T-helper 1 cell treated with Interleukin-12 subunit alpha and Interleukin-12 subunit beta and Interleukin-4 antibody, amounts not matched to agents 30 μg/mL and 1 μg/mL, for 36 hours (primary cell): ENCODE measurements around the gene CTSG.
A peak's percentile ranks its signal among the peaks of the same experiment; 100 is the strongest.
"Not testable (repeated sequence)": the region's sequence is repeated elsewhere in the genome, so short reads cannot be mapped to it uniquely, and the experiment has no call there.

Experiments used
- H3K27ac Mint-ChIP-seq: one replicate; pipeline ENCODE4 v1.8.0; 2021; ENCODE audit warnings: mild to moderate bottlenecking, mixed read lengths
- H3K27me3 Mint-ChIP-seq: one replicate; pipeline ENCODE4 v1.8.0; 2021; ENCODE audit warnings: low read depth, mixed read lengths
- H3K36me3 Mint-ChIP-seq: one replicate; pipeline ENCODE4 v1.8.0; 2021; ENCODE audit warnings: low read depth, mixed read lengths
- H3K4me1 Mint-ChIP-seq: one replicate; pipeline ENCODE4 v1.8.0; 2021; ENCODE audit warnings: low read depth, mixed read lengths
- H3K4me3 Mint-ChIP-seq: one replicate; pipeline ENCODE4 v1.8.0; 2021; ENCODE audit warnings: mild to moderate bottlenecking, moderate library complexity, mixed read lengths
- H3K9me3 Mint-ChIP-seq: one replicate; pipeline ENCODE4 v1.8.0; 2021; ENCODE audit warnings: mixed read lengths

Gene CTSG, protein sequence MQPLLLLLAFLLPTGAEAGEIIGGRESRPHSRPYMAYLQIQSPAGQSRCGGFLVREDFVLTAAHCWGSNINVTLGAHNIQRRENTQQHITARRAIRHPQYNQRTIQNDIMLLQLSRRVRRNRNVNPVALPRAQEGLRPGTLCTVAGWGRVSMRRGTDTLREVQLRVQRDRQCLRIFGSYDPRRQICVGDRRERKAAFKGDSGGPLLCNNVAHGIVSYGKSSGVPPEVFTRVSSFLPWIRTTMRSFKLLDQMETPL

DNA sequence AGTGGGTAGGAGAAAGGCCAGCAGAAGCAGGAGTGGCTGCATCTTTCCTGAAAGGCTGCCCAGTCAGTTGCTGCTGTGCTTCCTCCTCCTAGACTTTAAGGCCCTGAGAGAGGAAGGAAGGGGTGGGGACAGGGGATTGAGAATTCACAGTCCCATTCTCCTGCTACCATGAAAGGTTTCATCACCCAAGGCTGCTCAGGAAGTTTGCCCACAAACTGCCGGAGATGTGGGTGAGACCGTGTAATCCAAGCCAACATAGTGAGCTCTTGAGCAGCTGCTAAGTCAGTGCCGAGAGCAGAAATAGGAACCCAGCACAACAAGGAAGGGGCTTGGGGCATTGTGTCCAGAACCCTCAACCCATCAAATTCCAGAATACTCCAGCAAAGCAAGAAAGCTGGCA lies at the start of gene CTSG:
Gene CTSG (minus strand): TSS at position 69 of the 400 bp plus-strand sequence. CDS start 27 bp downstream, at position 42.
- Mint-ChIP-seq H3K36me3 (no peaks in the 10 kb centered on the region), H3K27ac (no peak within 1 kb of the TSS), H3K9me3 (no peaks in the 10 kb centered on the region), H3K27me3 (no peaks in the 10 kb centered on the region), H3K4me1 (no peaks in the 10 kb centered on the region), H3K4me3 (no peak within 1 kb of the TSS)

DNA sequence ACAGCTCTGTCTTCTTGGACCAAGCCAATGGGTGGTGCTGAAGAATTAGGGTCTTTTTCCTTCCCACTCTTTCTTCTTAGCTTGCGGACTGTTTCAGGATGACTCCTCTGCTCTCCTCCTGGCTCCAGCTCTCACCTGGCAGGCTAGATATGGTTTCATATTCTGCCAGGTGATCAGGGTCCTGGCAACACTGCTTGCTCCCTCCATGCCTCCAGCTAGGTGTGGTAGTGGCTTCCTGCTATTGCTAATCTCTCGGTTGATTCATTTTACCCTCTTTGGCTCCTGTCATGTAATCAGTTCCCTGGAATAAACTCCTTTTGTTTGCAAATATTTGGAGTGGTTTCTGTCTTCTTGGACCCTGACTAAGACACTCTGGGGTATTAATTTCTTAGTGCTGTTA lies 37.7 kb upstream of the CTSG start:
- H3K27ac Mint-ChIP-seq = no peak overlapping the region
- H3K4me3 Mint-ChIP-seq = no peak overlapping the region
- H3K27me3 Mint-ChIP-seq = no peaks in the 10 kb centered on the region
- H3K9me3 Mint-ChIP-seq = peaks cover 9% of the 10 kb centered on the region
- peaks cover 42% of the 10 kb centered on the region for H3K4me1 Mint-ChIP-seq
- H3K36me3 Mint-ChIP-seq = peaks cover 3% of the 10 kb centered on the region

DNA sequence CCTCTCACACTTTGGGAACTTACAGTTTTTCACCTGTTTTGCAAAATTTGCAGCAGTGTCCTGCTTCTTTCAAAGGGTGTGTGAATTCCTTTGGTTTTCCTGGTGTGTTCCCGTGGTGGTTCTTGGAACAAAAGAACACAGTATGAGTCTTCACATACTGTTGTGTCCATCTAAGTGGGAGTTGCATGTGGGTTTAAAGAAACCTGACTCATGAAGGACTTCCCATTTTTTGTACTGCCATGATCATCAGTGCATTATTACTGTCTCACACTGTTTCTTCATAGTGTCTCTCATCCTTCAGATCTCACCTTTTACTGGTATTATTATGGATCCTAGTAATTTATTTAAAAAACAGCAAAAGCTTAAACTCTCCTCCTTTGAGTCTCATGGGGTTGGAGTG lies 37.2 kb upstream of the CTSG start:
- Mint-ChIP-seq H3K4me1 (peaks cover 47% of the 10 kb centered on the region), H3K27ac (no peak overlapping the region), H3K27me3 (no peaks in the 10 kb centered on the region), H3K9me3 (peaks cover 4% of the 10 kb centered on the region), H3K4me3 (no peak overlapping the region), H3K36me3 (peaks cover 3% of the 10 kb centered on the region)

DNA sequence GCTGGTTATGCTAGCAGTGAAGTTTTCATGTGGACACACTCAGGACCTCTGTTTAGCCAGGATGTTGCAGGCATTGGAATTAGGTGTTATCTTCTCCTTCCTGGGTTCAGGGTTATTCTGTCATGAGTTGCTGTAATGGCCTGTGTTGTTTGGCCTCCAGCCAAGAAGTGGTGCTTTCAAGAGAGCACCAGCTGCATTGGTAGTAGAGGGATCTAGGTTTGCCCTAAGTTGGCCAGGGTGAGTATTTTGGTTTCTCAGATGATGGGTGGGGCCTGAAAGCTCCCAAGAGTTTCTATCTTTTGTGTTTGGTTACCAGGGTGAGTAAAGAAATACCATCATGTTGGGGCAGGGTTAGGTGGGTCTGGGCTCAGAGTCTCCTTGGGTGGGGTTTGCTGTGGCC lies 36.1 kb upstream of the CTSG start:
- no peak overlapping the region for H3K4me3 Mint-ChIP-seq
- H3K9me3 Mint-ChIP-seq = no peaks in the 10 kb centered on the region
- peaks cover 2% of the 10 kb centered on the region for H3K36me3 Mint-ChIP-seq
- no peak overlapping the region for H3K27ac Mint-ChIP-seq
- no peaks in the 10 kb centered on the region for H3K27me3 Mint-ChIP-seq
- peaks cover 58% of the 10 kb centered on the region for H3K4me1 Mint-ChIP-seq

DNA sequence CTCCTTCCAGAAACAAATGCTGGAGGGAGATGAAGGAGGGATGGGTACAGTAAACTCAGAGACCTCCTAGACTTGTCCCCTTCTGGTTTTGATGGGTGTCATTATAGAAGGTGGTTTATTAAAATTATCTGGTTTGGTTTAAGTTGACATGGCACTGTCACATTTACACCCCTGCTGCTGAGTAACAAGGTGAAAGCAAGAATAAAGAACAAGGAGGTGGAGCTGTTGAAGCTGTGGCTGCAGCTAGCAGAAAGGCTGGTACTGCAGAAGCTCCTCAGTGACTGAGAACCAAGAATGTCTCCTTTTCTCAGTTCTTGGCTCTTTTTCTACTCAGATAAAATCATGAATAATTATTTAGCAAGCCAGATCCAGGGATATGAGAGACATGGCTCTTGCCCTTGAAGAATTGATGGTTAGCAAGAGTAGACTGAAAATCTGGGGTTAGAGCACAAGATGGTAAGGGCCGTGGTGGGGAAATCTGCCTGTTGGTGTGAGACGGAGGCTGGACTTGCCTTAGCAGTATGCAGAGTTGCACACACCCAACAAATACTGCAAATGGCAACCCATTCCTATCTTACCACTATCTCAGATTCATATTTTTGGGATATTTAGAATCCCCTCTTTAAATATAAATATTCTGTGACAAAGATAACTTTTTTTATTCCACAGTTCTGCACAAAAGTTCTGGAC lies 33.8 kb upstream of the CTSG start, which contains the start of gene GZMH:
Gene GZMH (minus strand): TSS at position 31 of the 690 bp plus-strand sequence. CDS start 72 bp downstream, outside the sequence.
- Mint-ChIP-seq H3K4me3 (peak within 1 kb of the TSS; percentile 44), H3K27ac (peak within 1 kb of the TSS; percentile 83), H3K36me3 (no peaks in the 10 kb centered on the region), H3K4me1 (peaks cover 73% of the 10 kb centered on the region), H3K27me3 (no peaks in the 10 kb centered on the region), H3K9me3 (no peaks in the 10 kb centered on the region)

DNA sequence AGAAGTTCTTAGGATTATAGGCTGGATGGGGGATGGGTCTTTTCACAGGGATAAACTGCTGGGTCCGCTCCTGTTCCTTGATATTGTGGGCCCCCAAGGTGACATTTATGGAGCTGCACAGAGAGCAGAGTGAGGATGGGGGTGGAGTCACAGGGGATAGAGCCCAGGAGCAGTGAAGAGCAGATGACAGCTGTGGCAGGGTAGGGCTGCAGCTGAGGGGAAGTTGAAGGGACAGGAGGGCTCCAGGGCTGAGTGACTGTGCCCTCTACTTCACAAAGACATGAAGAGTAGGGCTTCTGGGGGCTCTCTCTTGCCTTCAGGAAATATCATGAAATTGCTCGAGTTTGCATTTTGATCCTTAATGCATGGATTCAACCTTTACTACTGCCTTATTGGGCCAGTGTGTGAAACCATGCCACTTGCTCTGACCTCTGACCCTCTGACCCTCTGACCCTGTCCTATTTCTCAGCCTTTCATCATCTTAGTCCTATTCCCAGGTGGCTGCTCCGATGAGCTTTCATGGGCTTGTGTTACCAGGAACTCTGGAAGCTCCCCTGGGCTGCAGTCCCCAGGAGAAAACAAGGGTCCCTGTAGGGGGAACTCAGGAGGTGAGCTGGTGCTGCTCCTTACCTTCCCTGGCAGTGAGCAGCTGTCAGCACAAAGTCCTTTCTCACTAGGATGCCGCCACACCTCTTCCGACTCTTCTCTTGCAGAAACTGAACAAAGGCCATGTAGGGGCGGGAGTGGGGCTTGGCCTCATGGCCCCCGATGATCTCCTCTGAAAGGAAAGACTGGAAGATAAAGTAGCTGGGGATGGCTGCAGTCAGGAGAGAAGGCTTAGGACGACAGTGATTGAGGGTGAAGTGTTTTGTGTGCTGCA lies 31.8 kb upstream of the CTSG start:
- H3K9me3 Mint-ChIP-seq = no peaks in the 10 kb centered on the region
- H3K4me3 Mint-ChIP-seq = peak overlapping the region; percentile 67
- H3K36me3 Mint-ChIP-seq = no peaks in the 10 kb centered on the region
- no peaks in the 10 kb centered on the region for H3K27me3 Mint-ChIP-seq
- peaks cover 65% of the 10 kb centered on the region for H3K4me1 Mint-ChIP-seq
- H3K27ac Mint-ChIP-seq = peak overlapping the region; percentile 95

DNA sequence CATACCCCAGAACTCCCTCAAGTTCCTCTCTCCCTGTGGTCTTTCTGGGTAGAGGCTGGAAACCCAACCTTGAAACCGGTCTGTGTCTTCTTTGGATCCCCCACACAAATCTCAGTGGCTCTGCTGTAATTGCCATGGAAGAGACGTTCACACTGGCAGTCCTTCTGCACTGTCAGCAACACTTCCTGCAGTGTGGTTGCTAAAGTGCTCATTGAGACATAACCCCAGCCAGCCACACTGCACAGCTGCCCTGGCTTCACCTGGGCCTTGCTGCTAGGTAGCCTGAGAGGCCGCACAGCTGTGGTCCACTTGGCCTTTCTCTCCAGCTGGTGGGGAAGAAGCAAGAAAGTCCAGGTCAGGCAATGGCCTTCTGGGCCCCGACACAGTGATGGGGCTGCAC lies 31.0 kb upstream of the CTSG start:
- peak overlapping the region; percentile 95 for H3K27ac Mint-ChIP-seq
- H3K4me1 Mint-ChIP-seq = peaks cover 57% of the 10 kb centered on the region
- H3K36me3 Mint-ChIP-seq = no peaks in the 10 kb centered on the region
- no peaks in the 10 kb centered on the region for H3K27me3 Mint-ChIP-seq
- H3K9me3 Mint-ChIP-seq = no peaks in the 10 kb centered on the region
- peak overlapping the region; percentile 67 for H3K4me3 Mint-ChIP-seq

DNA sequence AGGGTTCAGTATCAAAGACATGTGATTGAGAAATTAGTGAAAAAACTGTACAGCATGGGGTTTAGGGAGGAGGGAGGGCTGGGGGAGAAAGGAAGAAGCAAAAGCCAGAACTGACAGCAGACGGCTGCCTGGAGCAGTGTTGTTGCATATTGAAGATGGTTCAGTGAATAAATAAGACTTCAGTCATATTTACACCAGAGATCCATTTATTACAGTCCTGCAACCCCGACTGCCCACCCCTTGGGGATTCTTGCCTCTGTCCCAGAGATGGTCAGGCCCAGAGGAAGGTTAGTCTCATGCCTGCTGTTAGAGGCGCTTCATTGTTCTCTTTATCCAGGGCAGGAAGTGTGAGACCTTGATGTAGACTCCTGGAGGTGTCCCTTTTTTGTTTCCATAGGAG lies 30.2 kb upstream of the CTSG start:
- no peaks in the 10 kb centered on the region for H3K9me3 Mint-ChIP-seq
- H3K4me1 Mint-ChIP-seq = peaks cover 51% of the 10 kb centered on the region
- H3K36me3 Mint-ChIP-seq = no peaks in the 10 kb centered on the region
- H3K27ac Mint-ChIP-seq = peak overlapping the region; percentile 95
- peak overlapping the region; percentile 77 for H3K4me3 Mint-ChIP-seq
- no peaks in the 10 kb centered on the region for H3K27me3 Mint-ChIP-seq

DNA sequence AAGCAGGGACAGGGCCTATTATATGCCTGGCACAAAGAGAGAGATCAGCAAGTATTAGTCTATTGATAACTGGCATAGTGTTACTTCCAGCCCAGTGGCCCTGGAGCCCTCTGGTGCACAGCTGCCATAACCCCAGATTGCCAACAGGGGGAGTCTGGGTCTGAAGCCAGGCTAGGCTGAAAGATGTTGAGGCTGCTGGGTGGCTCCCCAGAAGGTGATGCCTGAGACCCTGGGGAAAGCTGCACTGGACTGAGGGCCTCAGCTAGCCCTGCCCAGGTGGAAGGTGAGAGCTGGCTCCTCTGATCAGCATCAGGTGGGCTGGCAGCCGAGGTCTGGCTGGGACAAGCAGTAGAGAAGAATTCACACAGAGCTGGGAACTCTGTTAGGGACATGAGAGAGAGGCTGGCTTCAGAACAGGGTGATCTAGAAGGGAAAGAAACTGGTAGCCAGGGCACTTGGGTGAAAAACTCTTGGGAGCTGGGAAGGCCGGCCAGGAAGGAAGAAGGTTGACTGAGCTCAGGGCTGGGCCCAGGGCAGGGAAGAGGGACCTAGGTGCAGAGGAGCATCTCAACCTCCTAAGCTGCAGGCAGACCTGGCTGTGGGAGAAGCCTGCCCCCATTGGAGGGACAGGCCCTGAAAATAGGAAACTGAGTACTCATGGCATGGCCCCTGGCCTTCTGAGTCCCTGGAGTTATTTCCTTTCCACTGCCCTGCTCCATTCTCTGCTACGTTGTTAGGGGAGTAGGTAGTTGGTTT lies 29.6 kb upstream of the CTSG start:
- Mint-ChIP-seq H3K27ac (peak overlapping the region; percentile 95), H3K4me1 (peaks cover 51% of the 10 kb centered on the region), H3K36me3 (no peaks in the 10 kb centered on the region), H3K4me3 (peak overlapping the region; percentile 77), H3K9me3 (no peaks in the 10 kb centered on the region), H3K27me3 (no peaks in the 10 kb centered on the region)

DNA sequence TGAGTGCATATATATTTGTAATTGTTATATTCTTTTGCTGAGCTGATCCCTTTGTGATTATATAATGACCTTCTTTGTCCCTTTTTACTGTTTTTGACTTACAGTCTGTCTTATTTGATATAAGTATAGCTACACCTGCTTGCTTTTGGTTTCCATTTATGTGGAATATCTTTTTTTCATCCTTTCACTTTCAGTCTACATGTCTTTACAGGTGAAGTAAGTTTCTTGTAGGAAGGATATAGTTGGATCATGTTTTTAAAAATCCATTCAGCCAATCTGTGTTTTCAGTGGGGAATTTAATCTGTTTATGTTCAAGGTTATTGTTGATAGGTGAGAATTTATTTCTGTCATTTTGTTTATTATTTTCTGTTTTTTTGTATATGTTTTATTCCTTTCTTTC lies 21.4 kb upstream of the CTSG start:
- H3K27ac Mint-ChIP-seq = no peak overlapping the region
- H3K4me3 Mint-ChIP-seq = no peak overlapping the region
- peaks cover 6% of the 10 kb centered on the region for H3K4me1 Mint-ChIP-seq
- peaks cover 40% of the 10 kb centered on the region for H3K9me3 Mint-ChIP-seq
- peaks cover 9% of the 10 kb centered on the region for H3K36me3 Mint-ChIP-seq
- H3K27me3 Mint-ChIP-seq = peaks cover 6% of the 10 kb centered on the region

DNA sequence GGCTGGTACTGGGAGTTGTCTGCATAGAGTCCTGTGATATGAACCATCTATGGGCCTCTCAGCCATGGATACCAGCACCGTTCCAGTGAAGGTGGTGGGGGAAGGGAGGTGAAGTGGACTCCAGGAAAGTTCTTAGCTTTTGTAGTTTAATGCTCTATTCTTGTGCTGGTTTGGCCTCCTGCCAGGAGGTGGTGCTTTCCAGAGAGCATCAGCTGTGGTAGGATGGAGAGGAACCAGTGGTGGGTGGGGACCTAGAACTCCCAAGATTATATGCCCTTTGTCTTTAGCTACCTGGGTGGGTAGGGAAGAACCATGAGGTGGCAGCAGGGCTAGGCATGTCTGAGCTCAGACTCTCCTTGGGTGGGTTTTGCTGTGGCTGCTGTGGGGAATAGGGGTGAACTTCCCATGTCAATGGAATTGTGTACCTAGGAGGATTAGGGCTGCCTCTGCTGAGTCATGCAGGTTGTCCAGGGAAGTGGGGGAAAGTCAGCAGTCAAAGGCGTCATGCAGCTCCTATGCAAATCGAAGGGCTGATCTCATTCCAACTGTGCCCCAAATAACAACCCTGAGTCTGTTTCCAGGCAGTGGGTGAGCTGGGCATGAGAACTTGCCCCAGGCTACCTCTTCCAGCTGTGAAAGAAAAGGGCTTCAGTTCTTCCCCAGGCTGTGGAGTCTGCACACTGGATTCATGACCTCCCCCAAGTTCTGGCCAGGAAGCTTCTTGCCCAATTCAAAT lies 19.2 kb upstream of the CTSG start:
- peaks cover 46% of the 10 kb centered on the region for H3K9me3 Mint-ChIP-seq
- H3K27me3 Mint-ChIP-seq = peaks cover 25% of the 10 kb centered on the region
- H3K4me1 Mint-ChIP-seq = peaks cover 6% of the 10 kb centered on the region
- H3K27ac Mint-ChIP-seq = no peak overlapping the region
- no peak overlapping the region for H3K4me3 Mint-ChIP-seq
- H3K36me3 Mint-ChIP-seq = peaks cover 11% of the 10 kb centered on the region

DNA sequence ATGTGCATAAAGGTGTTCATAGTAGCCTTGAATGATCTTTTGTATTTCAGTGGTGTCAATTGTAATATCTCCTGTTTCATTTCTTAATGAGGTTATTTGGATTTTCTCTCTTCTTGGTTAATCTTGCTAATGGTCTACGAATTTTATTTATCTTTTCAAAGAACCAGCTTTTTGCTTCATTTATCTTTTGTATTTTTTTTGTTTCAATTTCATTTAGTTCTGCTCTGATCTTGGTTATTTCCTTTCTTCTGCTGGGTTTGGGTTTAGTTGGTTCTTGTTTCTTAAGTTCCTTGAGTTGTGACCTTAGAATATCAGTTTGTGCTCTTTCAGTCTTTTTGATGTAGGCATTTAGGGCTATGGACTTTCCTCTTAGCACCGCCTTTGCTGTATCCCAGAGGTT lies 15.0 kb upstream of the CTSG start:
- not testable (repeated sequence) for H3K36me3 Mint-ChIP-seq, H3K4me3 Mint-ChIP-seq, H3K27ac Mint-ChIP-seq, H3K4me1 Mint-ChIP-seq
- peaks cover 24% of the 10 kb centered on the region for H3K9me3 Mint-ChIP-seq
- H3K27me3 Mint-ChIP-seq = peaks cover 28% of the 10 kb centered on the region

DNA sequence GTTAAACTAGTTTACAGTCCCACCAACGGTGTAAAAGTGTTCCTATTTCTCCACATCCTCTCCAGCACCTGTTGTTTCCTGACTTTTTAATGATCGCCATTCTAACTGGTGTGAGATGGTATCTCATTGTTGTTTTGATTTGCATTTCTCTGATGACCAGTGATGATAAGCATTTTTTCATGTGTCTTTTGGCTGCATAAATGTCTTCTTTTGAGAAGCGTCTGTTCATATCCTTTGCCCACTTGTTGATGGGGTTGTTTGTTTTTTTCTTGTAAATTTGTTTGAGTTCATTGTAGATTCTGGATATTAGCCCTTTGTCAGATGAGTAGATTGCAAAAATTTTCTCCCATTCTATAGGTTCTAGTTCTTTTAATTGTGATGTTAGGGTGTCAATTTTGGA lies 8.4 kb upstream of the CTSG start:
- not testable (repeated sequence) for H3K27ac Mint-ChIP-seq, H3K4me1 Mint-ChIP-seq, H3K36me3 Mint-ChIP-seq, H3K4me3 Mint-ChIP-seq
- H3K9me3 Mint-ChIP-seq = peaks cover 23% of the 10 kb centered on the region
- H3K27me3 Mint-ChIP-seq = peaks cover 12% of the 10 kb centered on the region
